HG02943 (cell line): ENCODE results near the gene PDZD4.
"Not testable (repeated sequence)": the region's sequence is repeated elsewhere in the genome, so short reads cannot be mapped to it uniquely, and the experiment has no call there.

Experiments used
- ATAC-seq: cut with Tn5 transposase; IDR thresholded peaks from one replicate; pipeline ENCODE4 v1.9.1; 2021; ENCODE audit warnings: mild to moderate bottlenecking, low read depth, moderate library complexity; ENCODE audit not compliant: unreplicated experiment

PDZD4 gene

DNA sequence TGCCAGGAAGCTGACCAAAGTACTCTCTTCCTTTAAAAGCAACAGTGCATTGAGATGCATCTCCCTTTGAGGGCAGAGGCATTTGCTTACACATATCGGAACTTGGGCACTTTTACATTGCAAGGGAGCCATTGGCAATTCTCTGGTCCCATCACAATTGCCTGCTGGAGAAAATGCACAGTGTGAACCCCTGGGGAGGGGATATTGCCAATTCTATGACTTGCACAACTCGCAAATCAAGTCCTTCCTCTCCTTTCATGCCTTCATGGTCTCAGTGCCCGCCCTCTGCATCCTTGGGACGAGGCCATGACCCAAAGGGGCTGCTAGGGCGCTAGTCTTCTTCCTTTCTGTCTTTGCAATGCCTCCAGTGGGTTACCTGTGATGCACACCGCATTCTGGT, 14.9 kb upstream of the PDZD4 start:
- ATAC-seq: no peak

GRCh38 chrX:153844509-153845082, 14.3 kb upstream of the PDZD4 start:
- no peak for ATAC-seq

DNA sequence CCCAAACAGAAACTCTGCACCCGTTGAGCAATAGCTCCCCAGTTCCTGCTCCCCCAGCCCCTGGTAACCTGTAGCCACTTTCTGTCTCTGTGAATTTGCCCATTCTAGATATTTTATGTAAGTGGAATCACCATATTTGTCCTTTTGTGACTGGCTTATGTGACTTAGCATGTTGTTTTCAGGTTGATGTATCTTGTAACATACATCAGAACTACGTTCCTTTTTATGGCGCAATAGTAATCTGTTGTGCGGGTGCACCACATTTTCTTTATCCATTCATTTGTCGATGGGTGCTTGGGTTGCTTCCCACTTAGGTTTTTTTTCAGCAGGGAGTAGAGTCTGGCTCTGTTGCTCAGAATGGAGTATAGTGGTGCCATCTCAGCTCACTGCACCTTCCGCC, 6.6 kb upstream of the PDZD4 start:
- ATAC-seq: no peak

DNA sequence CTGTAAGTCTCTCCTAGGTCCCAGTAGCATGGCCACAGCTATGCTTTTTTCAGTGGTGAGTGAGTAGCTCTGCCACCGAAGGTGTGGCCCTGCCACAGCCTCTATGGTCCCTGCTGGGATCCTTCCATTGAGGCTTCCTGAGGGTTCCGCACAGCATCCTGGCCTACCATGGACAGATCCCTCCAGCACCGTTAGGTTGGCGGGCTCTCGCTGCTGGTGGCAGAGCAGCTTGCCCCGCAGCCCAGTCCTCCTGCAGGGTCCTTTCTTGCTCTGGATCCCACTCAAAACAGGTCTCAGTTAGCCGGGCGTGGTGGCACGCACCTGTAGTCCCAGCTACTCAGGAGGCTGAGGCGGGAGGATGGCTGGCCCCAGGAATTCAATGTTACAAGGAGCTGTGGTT, 2.4 kb upstream of the PDZD4 start:
- no peak for ATAC-seq

DNA sequence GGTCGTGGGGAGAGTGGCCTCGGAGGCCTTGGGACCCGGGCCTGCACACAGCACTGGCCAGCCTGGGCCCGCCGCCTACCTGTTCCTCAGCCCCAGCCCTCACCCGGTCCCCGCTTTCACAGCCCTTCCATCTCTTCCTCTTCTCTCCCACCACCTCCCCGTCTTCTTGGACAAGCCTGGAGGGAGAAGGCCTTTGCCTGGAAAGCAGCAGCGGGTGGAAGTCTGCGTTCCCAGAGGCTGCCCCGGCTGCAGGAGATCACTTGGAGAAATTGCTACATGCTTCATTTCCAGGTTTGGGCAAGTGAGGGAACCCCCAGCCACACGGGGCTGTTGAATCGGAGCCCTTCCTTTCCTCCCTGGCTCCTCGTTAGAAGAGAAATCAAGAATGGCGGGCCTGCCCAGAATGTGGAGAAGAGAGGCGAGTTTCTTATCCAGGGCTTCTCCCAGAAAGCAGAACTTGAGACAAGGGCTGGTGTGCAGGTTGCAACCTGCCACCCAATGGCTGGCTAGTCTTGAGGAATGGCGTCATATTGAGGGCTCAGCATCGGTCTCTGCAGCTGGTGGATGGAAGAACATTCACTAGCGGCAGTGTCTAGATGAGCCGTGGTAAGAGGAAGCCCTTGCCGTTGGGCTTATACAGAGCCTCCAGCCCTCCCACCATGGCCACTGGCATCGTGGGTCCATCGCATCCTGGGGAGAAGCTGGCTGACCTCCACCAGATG, 1.2 kb upstream of the PDZD4 start:
- ATAC-seq: no peak

DNA sequence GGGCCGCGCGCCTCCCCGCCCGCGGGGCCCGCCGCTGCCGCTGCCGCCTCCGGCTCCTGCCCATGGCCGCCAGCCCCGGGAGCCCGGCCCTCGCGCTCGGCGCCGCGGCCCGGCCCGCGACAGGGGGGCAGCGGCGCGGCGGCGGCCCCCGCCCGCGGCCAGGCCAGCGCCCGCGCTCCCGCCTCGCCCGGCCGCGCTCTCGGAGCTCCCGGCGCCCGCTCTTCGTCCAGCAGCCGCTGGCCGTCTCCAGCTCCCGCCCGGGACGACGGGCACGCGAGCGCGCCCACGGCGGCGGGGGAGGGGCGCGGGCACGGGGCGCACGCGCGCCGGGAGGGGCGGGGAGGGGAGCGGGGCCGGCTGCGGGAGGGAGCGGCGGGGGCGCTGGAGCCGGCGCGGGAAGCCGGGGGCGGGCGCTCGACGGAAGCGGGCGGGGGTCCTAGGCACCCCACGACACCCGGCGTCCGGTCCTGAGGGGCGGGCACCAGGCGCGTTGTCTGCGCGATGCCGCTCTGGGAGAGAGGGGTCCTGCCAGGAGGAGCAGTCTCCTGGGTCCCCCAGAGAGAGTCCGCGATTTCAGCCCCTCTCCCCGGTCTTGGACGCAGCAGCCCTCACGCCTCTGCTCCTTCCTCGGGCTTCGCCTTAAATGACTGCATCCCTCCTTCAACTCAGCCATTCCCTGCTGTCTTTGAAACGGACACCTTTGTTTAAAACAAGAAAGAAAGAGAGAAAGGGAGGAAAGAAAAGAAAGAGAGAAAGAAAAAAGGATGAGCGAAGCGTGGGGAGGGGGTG, 490 bp upstream of the PDZD4 start:
- no peak for ATAC-seq

DNA sequence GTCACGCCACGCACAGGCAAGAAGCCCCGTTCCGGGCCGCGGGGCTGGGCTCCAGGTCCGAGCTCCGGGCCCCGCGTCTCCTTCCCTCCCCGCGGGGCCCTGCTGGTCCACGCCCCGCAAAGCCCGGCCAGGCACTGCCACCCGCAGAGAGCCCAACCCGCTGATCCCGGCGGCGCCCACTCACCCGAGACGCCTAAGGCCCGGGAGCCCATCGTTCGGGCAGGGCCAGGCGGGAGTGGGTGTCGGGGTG, 870 bp downstream of the PDZD4 start:
- no peak for ATAC-seq

DNA sequence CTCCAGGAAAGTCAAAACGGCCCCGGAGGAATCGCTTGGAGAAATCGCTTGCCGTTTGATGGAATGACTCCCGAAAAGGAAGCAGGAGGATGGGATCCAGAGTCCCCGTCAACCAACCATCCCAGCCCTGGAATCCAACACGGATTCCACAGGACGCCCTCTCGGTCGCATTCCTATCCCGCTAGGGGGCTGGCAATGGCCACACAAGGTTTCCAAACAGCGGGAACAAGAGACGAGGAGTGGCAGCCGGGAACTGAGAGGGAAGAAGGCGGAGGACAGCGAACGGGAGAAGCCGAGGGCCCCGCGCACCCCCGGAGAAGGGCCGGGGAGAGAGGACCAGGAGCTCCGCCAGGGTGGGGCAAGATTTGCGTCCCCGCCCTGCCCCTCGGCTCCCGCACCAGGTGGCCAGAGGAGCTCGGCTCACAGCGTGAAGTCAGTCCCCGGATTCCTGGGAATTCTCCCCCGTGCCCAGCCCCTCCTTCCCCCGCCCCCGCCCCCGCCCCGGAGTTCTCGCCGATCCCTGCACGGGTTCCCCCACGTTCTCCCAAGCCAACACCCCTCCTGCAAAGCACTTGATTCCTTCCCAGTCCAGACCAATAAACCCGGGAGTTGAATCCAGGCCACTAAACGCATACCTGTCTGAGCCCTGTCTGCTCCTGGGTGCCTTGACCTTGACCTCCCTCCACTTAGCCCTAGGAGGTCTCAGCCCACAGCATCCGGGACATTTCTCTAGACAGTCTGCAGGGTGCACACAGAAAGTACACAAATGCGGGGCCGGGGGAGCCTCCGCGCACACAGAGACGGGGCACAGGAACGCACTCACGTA, 1.4 kb downstream of the PDZD4 start:
- ATAC-seq: no peak

- ATAC-seq: no peak
These were observed 2.0 kb downstream of the PDZD4 start for GRCh38 chrX:153828308-153828707.

GRCh38 chrX:153827903-153828302, 2.4 kb downstream of the PDZD4 start:
- no peak for ATAC-seq

DNA sequence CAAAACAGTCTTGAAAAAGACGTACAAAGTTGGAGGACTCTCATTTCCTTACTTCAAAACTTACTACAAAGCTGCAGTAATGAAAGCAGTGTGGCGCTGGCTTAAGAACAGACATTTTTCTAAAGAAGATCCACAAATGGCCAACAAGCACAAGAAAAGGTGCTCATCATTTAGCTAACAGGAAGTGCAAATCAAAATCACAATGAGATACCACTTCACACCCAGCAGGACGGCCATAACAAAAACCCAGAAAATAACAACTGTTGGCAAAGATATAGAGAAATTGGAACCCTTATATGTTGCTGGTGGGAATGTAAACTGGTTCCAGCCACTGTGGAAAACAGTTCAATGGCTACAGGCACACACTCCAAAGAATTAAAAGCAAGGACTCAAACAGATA, 3.3 kb downstream of the PDZD4 start:
- ATAC-seq: no peak

- ATAC-seq: no peak
These were observed 5.3 kb downstream of the PDZD4 start for GRCh38 chrX:153825042-153825441.

- no peak for ATAC-seq
These were observed 6.0 kb downstream of the PDZD4 start for GRCh38 chrX:153824348-153824747.

- ATAC-seq: no peak
These were observed 9.3 kb downstream of the PDZD4 start for GRCh38 chrX:153821066-153821465.

- ATAC-seq: no peak
These were observed 9.7 kb downstream of the PDZD4 start for GRCh38 chrX:153820601-153821000.

- ATAC-seq: no peak
These were observed 10.8 kb downstream of the PDZD4 start for GRCh38 chrX:153819384-153820040.

DNA sequence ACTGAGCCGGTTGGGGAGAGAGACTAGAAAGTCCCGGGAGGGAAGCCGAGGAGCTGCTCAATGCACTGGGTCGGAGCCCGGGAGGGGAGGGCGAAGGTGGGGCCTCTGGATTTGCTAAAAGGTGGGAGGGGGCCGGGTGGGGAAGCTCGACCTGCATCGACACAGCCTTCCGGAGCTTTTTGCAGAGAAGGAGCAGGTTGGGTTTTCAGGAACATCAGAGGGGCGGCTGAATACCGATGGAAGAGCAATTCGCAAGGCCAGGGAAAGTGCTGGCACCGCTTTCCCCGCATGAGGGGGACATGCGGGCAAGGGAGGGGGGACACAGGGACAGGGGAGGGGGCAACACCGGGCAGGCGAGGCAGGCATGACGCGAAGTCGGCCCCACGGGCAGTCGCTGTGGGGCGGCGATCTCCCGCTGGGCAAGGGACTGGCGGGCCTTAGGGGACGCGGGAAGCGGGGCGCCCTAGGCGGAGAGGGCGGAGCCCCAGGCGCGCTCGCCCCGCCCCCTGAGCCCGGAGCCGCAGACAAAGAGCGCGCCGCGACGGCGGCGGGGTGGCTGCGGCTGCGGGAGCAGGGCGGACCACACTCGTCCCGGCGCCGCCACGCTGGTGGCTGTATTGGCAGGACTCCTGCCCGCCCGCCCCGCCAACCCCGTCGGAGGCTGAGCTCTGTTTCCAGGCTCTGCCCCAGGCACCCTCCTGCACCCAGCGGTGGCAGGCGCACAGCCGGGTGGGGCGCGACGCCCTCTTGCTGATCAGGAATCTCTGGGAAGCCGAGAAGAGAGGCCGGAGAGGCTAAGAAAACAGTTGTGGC, 11.6 kb downstream of the PDZD4 start:
- ATAC-seq: no peak

DNA sequence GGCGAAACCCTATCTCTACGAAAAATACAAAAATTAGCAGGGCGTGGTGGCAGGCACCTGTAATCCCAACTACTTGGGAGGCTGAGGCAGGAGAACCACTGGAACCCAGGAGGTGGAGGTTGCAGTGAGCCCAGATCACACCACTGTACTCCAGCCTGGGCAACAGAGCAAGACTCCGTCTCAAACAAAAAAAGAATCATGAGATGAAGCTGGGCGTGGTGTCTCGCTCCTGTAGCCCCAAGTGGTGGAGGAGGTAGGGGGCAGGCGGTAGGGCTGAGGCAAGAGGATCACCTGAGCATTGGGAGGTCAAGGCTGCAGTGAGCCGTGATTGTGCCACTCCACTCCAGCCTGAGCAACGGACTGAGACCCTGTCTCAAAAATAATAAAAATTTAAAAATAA, 12.3 kb downstream of the PDZD4 start:
- not testable (repeated sequence) for ATAC-seq

- no peak for ATAC-seq
These were observed 13.3 kb downstream of the PDZD4 start for GRCh38 chrX:153816831-153817690.
